ENCODE data around the gene ENC1.

- TF ChIP-seq CTCF (IDR thresholded peaks at IDR 0.05) (no peak), POLR2A (IDR thresholded peaks at IDR 0.05) (no peak)
Measured at GRCh38 chr5:74627646-74628279, 12.8 kb downstream of the ENC1 start.

Measured in esophagus squamous epithelium (tissue), 4 donors.